Measurements from ENCODE around the gene SPOCK1. TPM values are rescaled to one million over a fixed set of nuclear protein-coding genes. Genes with fewer than 3 reads are reported as not detected.

SPOCK1 gene
- total and polyA plus RNA-seq, 2 of the 4 experiments (the other 2 are of a cell fraction), result 5.0 to 20.3 TPM

DNA sequence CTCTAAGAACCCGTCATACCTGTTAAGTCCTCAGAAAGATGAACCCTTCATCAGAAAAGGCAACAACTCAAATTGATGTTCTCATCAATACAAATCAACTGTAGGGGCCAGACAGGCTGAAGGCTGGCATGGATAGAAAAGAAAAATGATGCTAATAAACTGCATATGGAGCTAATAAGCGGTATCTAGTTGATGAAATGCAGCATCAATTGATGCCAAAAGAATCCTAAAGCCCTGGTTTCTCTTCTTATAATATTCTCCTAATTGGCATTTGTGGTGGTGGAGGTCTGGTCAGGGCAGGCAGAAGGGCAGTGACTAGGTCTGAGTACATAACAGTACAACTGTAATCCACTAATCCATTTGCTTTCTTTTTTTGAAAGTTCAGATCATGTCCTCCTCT, 322.5 kb downstream of the SPOCK1 start:
- Histone ChIP-seq H3K14ac (replicated peaks; ENCODE audit: low read depth, low read length) (no peak overlapping the region), H2BK120ac (ENCODE audit: low read depth, low read length) (no peak overlapping the region), H4K91ac (ENCODE audit: insufficient read depth, low read depth, low read length) (no peak overlapping the region), H3K4me2 (ENCODE audit: low read depth, low read length) (no peak overlapping the region), H2AK9ac (replicated peaks; ENCODE audit: low read depth, low read length, poor library complexity) (no peak overlapping the region), H2AK5ac (ENCODE audit: low read depth, low read length) (no peak overlapping the region), H3K4me1 (ENCODE audit: control insufficient read depth, insufficient read depth, low read length) (no peaks in the 10 kb centered on the region), H4K5ac (ENCODE audit: low read depth, low read length) (no peak overlapping the region), H2BK20ac (ENCODE audit: low read depth, low read length) (no peak overlapping the region), H4K20me1 (ENCODE audit: insufficient read depth, low read length) (no peaks in the 10 kb centered on the region), H3K36me3 (ENCODE audit: control insufficient read depth, insufficient read depth, low read length) (no peaks in the 10 kb centered on the region), H3K9me1 (ENCODE audit: insufficient read depth, low read length) (no peaks in the 10 kb centered on the region), H3K4ac (ENCODE audit: low read depth, low read length) (no peak overlapping the region), H4K8ac (ENCODE audit: low read depth in 2 of 2, low read length in 2 of 2) (no peak overlapping the region), H3K79me1 (ENCODE audit: low read depth in 1 of 2, low read length in 2 of 2) (no peaks in the 10 kb centered on the region), H3K23ac (ENCODE audit: low read depth, low read length) (no peak overlapping the region), H2BK15ac (ENCODE audit: low read depth, low read length) (no peak overlapping the region), H2BK5ac (ENCODE audit: low read depth, low read length, poor library complexity, severe bottlenecking) (no peak overlapping the region), H3K9me3 (ENCODE audit: control insufficient read depth, insufficient read depth, low read length) (no peaks in the 10 kb centered on the region), H3K27me3 (ENCODE audit: control insufficient read depth, insufficient read depth, low read length) (no peaks in the 10 kb centered on the region; the same call in 1 of the 2 replicates), H3K4me3 (ENCODE audit: insufficient read depth, low read depth, low read length) (no peak overlapping the region), H3K18ac (ENCODE audit: low read depth, low read length) (no peak overlapping the region), H2AFZ (replicated peaks; ENCODE audit: low read length, poor library complexity) (no peak overlapping the region), H3K56ac (ENCODE audit: extremely low read depth, insufficient read depth, low read length) (no peak overlapping the region), H3K27ac (ENCODE audit: insufficient read depth, low read length) (no peak overlapping the region), H3K9ac (ENCODE audit: low read depth, low read length) (no peak overlapping the region)
- ChIA-PET CTCF (no interaction called here), POLR2A (ENCODE audit: unreplicated experiment) (no interaction called here)
- no TSS peak for BruUV-seq (replicated peaks)
- in situ Hi-C loops (cut with MboI; ENCODE audit: low sequenced_read_pairs), result no loop called here
- no peak for DNase-seq
- no CpG with 5 or more reads among the region's 2 CpGs for WGBS, 2 experiments (ENCODE audit: extremely low coverage in 2 of 2, insufficient read length in 1 of 2)
- ATAC-seq (ENCODE audit: low read depth), result no peak
- dilution Hi-C loops (cut with HindIII; ENCODE audit: low sequenced_read_pairs, unreplicated experiment), result no loop called here
- no peak for TF ChIP-seq CEBPB (IDR thresholded peaks at IDR 0.05; ENCODE audit: low read depth, low read length)
- no peak for TF ChIP-seq MAFK (IDR thresholded peaks at IDR 0.05; ENCODE audit: low read depth, low read length)
- no peak for TF ChIP-seq RAD21 (IDR thresholded peaks at IDR 0.05; ENCODE audit: low read length)
- no peak for TF ChIP-seq RCOR1 (IDR thresholded peaks at IDR 0.05; ENCODE audit: insufficient replicate concordance, low read length)
- TF ChIP-seq, protein P1, sequence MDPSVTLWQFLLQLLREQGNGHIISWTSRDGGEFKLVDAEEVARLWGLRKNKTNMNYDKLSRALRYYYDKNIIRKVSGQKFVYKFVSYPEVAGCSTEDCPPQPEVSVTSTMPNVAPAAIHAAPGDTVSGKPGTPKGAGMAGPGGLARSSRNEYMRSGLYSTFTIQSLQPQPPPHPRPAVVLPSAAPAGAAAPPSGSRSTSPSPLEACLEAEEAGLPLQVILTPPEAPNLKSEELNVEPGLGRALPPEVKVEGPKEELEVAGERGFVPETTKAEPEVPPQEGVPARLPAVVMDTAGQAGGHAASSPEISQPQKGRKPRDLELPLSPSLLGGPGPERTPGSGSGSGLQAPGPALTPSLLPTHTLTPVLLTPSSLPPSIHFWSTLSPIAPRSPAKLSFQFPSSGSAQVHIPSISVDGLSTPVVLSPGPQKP (IDR thresholded peaks at IDR 0.05; ENCODE audit: borderline replicate concordance, low read depth, low read length), result no peak
- no peak for TF ChIP-seq POLR2A (IDR thresholded peaks at IDR 0.05; ENCODE audit: low read depth, low read length)
- TF ChIP-seq RFX5 (IDR thresholded peaks at IDR 0.05; ENCODE audit: low read depth, low read length), result no peak
- TF ChIP-seq SMC3 (IDR thresholded peaks at IDR 0.05; ENCODE audit: low read depth, low read length), result no peak
- TF ChIP-seq CHD1 (IDR thresholded peaks at IDR 0.05; ENCODE audit: low read depth, low read length), result no peak
- no peak for TF ChIP-seq BHLHE40 (IDR thresholded peaks at IDR 0.05; ENCODE audit: low read depth, low read length)
- no peak for TF ChIP-seq MXI1 (IDR thresholded peaks at IDR 0.05; ENCODE audit: borderline replicate concordance, low read depth, low read length)
- TF ChIP-seq, protein P2, sequence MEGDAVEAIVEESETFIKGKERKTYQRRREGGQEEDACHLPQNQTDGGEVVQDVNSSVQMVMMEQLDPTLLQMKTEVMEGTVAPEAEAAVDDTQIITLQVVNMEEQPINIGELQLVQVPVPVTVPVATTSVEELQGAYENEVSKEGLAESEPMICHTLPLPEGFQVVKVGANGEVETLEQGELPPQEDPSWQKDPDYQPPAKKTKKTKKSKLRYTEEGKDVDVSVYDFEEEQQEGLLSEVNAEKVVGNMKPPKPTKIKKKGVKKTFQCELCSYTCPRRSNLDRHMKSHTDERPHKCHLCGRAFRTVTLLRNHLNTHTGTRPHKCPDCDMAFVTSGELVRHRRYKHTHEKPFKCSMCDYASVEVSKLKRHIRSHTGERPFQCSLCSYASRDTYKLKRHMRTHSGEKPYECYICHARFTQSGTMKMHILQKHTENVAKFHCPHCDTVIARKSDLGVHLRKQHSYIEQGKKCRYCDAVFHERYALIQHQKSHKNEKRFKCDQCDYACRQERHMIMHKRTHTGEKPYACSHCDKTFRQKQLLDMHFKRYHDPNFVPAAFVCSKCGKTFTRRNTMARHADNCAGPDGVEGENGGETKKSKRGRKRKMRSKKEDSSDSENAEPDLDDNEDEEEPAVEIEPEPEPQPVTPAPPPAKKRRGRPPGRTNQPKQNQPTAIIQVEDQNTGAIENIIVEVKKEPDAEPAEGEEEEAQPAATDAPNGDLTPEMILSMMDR (conservative IDR thresholded peaks at IDR 0.05; ENCODE audit: low read depth, low read length), result no peak
- TF ChIP-seq MAZ (IDR thresholded peaks at IDR 0.05; ENCODE audit: borderline replicate concordance, low read depth, low read length), result no peak
- TF ChIP-seq NFE2L2 (IDR thresholded peaks at IDR 0.05; ENCODE audit: low read depth, low read length), result no peak
- no peak for TF ChIP-seq FOS (IDR thresholded peaks at IDR 0.05; ENCODE audit: low read depth, low read length)
- TF ChIP-seq, protein P3, sequence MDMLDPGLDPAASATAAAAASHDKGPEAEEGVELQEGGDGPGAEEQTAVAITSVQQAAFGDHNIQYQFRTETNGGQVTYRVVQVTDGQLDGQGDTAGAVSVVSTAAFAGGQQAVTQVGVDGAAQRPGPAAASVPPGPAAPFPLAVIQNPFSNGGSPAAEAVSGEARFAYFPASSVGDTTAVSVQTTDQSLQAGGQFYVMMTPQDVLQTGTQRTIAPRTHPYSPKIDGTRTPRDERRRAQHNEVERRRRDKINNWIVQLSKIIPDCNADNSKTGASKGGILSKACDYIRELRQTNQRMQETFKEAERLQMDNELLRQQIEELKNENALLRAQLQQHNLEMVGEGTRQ (IDR thresholded peaks at IDR 0.05; ENCODE audit: low read depth, low read length), result no peak
- intact Hi-C loops (cut with micrococcal nuclease), result no loop called here

Data from IMR-90 (cell line).